GM11168 (cell line): ENCODE results near the gene CCDC127.
"Not testable (repeated sequence)": the region's sequence is repeated elsewhere in the genome, so short reads cannot be mapped to it uniquely, and the experiment has no call there.

ENCODE experiments used
- in situ Hi-C: fragments of 300-500 bp; cut with MboI; formaldehyde crosslinking; loops from one replicate; pipeline ENCODE4 v1.12.0; 2022; ENCODE audit warnings: low sequenced_read_pairs; ENCODE audit not compliant: unreplicated experiment

Gene CCDC127

GRCh38 chr5:204966-205670 is 12.8 kb downstream of the CCDC127 start:
- in situ Hi-C loops = no loop called here

DNA sequence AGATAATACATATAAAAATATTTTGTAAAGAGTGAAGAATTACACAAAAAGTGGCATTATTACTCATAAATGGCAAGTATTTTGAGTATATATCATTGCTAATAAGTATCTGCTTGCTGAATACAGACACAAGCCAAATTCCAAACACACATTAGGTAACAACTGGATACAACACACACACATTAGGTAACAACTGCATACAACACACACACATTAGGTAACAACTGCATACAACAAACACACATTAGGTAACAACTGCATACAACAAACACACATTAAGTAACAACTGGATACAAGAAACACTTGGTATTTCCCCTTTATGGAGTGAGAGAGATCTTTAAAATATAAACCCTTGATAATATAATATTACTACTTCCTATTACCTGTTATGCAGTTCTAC is 13.5 kb downstream of the CCDC127 start:
- in situ Hi-C loops = no loop called here

GRCh38 chr5:204001-204400 is 14.0 kb downstream of the CCDC127 start:
- in situ Hi-C loops = no loop called here

- in situ Hi-C loops = no loop called here
Measured at GRCh38 chr5:203246-203930, 14.6 kb downstream of the CCDC127 start.

DNA sequence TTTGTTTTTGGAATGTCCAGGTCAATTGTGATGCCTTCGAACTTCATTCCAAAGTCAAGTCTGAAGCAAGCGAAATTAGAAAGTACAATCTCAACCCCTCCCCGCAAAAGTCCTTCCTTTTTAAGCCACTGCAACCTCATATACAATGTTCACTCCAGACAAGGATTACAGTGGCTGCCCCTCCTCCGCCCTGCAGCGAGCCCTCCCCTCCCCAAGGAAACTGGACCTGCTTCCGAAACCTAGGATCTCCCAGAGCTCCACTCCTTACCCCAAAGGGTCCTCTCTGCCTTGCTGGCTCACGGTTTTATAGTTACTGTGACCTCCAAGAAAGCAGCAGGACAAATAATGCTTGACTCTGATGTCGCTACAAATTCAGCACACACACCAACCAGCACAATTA is 16.3 kb downstream of the CCDC127 start:
- in situ Hi-C loops = no loop called here

DNA sequence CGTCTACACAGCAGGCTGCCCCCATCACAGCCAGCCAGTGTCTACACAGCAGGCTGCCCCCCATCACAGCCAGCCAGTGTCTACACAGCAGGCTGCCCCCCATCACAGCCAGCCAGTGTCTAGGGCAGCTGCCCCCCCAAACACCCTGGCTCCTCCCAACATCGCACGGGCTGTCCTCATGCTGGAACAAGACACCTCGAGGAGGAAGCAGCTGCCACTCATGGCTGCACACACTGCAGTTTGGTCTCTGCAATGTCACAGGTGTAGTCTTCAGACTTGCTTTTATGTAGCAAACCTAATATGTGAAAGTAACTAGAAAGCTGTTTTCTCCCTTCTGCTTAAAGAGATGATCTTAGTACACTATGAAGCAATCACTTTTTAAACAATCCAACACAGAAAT is 17.0 kb downstream of the CCDC127 start:
- in situ Hi-C loops = no loop called here

DNA sequence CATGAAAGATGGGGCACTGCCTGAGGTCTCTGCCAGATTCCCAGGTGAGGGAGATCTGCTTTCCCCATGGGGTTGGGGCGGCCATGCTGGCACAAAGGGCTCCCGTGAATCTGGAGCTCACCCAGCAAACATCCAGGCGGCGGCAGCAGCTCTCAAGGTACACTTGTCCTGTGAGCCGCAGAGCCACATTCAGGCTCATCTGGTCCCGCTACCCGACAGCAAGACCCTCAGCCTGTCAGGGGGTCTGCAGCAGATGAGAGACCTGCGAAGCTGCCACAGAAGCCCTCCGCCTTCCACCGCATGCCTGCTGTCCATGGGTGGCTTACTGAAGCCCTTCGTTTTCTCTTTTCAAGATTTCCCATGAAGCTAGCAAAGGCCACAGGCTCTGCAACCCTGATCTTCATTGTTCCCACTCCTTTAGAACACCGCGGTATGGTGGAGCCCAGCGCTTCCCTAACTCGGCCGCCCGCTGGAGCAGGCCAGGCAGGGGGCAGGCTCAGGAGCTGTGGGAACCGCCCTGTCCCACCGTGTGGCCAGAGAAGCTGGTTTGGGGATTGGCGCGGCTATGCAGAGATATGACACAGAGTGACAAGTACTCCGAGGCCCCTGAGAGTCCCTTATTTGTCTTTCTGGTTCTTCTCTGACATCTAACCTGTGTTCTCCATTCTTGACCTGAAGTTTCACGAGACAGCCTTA is 17.9 kb downstream of the CCDC127 start:
- in situ Hi-C loops = no loop called here

DNA sequence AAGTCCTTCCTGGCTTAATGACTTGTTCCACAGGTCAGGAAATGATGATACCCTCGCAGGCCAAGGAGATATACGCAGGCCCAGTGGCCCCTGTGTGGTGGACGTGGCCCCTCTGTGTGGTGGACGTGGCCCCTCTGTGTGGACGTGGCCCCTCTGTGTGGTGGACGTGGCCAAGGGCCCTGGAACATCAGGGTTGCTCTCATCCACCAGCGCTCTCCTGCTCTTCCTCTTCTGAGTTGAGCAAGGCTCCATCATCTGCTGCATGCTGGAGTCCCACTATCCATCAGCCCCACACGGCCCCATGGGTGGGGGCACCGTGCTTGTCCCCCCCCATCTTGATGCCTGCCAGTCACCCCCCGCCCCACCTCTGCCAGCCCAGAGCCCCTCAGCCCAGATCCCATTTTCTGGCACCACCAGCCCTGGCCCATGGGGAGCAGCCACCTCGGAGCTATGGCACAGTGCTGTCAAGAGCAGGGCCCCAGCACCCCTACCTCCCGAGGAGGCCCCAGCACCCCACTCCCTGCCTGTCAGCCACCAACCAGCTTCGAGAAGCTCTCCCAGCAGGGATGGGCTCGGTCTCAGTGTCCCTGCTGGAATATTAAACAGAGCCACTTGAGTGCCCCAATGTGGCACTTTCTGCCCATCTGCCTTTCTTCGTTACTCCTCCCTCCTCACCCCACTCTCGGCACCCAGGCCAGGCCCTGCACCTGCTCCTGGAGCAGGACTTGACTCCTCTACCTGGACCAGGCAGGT is 18.6 kb downstream of the CCDC127 start:
- in situ Hi-C loops = no loop called here

DNA sequence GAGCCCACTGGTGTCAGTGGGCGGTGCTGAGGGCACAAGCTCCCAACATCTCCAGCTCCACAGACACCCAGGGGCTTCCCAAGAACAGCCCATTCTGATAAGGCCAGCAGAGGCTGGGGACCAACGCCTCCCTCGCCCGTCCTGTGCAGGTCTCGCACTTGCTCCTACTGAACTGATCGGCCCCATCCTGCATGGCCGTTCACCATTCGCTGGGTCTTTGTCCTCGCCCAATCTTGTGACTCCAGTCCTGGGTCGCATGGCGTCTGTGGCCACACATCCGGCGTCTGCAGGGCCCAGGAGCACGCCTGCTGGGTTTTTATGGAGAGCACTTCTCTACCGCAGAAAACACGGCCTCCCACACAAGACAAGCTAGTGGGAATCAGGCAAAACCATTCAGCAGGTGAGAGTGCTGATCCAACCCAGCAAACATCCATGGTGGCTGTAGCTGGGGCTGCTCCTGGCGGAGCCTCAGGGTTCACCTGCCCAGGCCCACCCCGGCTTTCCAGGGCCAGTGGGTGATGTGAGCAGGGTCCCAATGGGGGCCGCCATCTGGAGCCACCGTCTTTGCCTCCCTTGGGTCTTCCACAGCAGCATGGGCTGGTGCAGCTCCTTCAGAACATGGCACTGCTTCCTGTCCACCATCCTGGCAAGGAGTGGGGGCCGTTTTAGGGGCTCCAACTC is 19.3 kb downstream of the CCDC127 start:
- in situ Hi-C loops = no loop called here

DNA sequence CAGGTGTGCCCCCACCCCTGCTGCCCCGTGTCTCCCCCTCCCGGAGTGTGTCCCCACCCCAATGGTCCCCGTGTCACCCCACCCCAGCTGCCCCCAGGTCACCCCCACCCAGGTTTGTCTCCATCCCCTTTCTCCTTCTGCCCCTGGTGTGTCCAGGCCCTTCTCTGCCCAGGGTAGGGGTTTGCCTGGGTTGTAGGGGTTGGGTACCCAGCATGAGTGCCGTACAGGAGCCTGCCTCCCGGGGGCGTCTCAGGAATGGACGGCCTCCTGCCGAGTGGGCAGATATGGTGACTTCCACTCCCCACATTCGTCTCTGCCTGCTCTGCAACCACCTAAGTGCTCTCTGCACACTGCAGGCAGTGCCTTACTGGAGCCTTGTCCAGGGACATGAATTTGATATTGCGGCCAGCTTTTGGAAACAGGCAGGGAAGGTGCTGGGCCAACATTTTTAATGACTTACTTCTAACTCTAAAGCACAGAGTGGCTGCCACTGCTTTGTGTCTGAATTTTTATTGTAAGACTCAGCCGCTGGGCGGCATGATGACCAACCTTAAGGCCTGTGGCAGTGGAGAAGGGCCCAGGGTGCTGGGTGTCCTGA is 20.0 kb downstream of the CCDC127 start:
- in situ Hi-C loops = no loop called here

DNA sequence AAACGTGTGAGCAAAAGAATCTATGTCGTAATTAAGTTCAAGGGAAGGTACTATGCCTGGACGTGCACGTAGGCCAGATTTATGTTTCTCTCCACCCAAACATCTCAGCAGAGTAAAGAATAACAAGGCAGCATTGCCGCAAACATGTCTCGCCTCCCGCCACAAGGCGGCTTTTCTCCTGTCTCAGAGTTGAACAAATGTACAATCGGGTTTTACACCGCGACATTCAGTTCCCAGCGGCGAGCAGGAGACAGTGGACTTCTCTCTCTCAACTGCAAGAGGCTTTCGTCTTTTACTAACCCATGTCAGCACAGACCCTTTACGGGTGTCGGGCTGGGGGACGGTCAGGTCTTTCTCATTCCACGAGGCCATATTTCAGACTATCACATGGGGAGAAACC is 20.9 kb downstream of the CCDC127 start:
- in situ Hi-C loops = not testable (repeated sequence)

GRCh38 chr5:196350-196749 is 21.6 kb downstream of the CCDC127 start:
- in situ Hi-C loops = no loop called here

DNA sequence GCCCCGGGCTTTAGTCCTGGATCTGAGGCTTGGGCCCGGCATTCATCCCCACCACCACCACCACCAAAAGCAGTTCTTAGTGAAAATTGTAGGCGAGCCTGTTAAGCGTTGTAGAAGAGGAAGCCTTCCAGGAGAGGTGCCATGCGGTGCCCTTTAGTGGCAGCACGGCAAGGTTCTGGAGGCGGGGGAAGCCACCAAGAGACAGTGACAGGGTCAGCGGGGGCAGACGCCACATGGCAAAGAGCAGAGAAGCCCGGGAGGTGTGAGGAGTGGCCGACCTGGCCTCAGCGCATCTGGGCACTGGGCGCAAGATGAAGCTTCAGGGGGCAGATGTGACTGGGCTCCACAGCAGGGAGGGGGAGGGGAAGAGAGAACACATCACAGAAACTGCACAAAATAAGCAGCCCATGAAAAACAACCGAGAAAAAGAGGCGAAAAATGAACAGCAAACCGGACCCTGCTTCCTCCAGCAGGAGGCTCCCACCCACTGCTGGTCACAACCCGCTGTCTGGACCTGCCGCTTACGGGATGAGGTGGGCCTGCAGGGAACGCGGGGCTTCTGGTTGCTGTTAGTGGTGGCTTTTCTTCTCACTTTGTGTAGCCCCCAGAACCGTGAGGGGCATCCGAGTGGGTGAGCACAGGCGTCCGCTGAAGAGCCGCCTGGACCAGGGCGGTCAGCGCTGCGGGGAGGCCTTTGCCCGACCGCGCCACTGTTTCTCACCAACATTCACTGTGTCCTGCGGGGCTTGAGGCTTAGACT is 22.4 kb downstream of the CCDC127 start:
- in situ Hi-C loops = no loop called here

- in situ Hi-C loops = no loop called here
Measured at GRCh38 chr5:194603-195209, 23.2 kb downstream of the CCDC127 start.

GRCh38 chr5:194102-194501 is 23.9 kb downstream of the CCDC127 start:
- in situ Hi-C loops = no loop called here

DNA sequence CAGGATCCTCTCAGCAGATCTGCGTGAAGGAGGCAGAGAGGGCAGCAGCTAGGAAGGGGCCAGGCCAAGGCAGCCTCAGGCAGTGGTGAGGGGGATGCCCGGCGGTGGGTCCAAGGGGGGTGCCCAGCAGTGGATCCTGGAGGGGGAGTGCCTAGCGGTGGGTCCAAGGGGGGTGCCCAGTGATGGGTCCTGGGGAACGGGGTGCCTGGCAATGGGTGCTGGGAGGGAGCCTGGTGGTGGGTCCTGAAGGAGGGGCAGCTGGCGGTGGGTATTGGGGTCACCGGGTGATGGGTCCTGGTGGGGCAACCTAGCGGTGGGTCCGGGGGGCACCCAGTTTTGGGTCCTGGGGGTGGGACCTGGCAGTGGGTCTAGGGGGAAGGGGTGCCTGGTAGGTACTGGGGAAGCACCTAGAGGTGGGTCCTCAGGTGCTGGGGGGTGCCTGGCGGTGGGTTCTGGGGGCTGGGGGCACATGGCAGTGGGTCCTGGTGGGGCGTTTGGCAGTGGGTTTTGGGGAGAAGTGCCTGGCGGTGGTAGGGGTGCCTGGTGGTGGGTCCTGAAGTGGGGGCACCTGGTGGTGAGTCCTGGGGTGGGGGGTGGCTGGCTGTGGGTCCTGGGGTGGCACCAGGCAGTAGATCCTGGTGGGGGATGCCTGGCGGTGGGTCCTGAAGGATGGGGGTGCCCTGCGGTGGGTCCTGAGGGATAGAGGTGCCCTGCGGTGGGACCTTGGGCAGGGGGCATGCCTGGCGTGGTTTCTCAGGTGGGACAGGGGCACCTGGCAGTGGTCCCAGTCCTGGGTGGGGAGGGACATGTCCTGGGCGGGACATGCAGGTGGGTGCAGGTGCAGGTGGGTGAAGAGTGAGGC is 24.8 kb downstream of the CCDC127 start:
- in situ Hi-C loops = no loop called here

DNA sequence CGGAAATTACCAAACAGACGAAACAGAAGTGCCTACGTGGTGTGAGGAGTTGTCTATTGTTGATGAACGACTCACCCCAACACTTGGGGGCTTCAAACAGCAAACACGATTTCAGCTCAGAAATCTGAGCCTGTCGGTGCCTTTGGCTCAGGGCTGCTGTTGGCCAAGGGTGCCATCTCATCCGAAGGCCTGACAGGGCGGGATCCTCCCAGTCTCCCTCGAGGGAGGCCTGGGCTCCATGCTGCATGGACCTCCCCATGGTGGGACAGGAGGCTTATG is 25.3 kb downstream of the CCDC127 start:
- in situ Hi-C loops = no loop called here
